ENCODE results near the gene LAMC3.

GRCh38 chr9:131001021-131001420, 8.0 kb upstream of the LAMC3 start:
- TF ChIP-seq CTCF (IDR thresholded peaks at IDR 0.05; ENCODE audit: poor library complexity, severe bottlenecking) = no peak
- no peak for TF ChIP-seq POLR2AphosphoS5 (IDR thresholded peaks at IDR 0.05)
- no peak for TF ChIP-seq TAF1 (IDR thresholded peaks at IDR 0.05; ENCODE audit: low read depth)
- no peak for TF ChIP-seq MXI1 (conservative IDR thresholded peaks at IDR 0.05; ENCODE audit: poor library complexity, severe bottlenecking)
- TF ChIP-seq EP300 (conservative IDR thresholded peaks at IDR 0.05; ENCODE audit: poor library complexity, severe bottlenecking) = no peak

Data from neural cell (in vitro differentiated cells).